Neural progenitor cell (in vitro differentiated cells): ENCODE data around the gene SEC62.

ENCODE experiments used
- EZH2 ChIP-seq: fragments of 200-600 bp; sonication (generic); IDR thresholded peaks from 2 replicates; pipeline ENCODE4 v1.6.1; 2017; ENCODE audit warnings: antibody characterized with exemption, mild to moderate bottlenecking, moderate library complexity
- TF ChIP-seq, protein P1 (sequence below): fragments of 200-600 bp; sonication (generic); IDR thresholded peaks from 2 replicates; pipeline ENCODE4 v1.5.1; 2017; ENCODE audit warnings: antibody characterized with exemption, mild to moderate bottlenecking

DNA sequence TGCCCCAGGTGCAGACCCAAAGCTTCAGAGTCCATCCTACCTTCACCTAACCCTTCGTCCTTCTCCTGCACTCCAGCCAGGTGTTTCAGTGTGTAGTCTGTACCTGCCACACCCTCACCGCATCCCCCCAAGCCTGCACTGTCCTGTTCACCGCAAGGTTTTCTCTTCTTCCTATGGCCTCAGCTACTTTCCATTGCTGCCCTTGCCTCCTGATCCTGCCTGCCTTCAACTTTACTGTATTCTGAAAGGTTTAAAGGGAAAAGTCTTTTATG lies 80.5 kb downstream of the SEC62 start:
- TF ChIP-seq, protein P1, sequence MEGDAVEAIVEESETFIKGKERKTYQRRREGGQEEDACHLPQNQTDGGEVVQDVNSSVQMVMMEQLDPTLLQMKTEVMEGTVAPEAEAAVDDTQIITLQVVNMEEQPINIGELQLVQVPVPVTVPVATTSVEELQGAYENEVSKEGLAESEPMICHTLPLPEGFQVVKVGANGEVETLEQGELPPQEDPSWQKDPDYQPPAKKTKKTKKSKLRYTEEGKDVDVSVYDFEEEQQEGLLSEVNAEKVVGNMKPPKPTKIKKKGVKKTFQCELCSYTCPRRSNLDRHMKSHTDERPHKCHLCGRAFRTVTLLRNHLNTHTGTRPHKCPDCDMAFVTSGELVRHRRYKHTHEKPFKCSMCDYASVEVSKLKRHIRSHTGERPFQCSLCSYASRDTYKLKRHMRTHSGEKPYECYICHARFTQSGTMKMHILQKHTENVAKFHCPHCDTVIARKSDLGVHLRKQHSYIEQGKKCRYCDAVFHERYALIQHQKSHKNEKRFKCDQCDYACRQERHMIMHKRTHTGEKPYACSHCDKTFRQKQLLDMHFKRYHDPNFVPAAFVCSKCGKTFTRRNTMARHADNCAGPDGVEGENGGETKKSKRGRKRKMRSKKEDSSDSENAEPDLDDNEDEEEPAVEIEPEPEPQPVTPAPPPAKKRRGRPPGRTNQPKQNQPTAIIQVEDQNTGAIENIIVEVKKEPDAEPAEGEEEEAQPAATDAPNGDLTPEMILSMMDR, result no peak
- TF ChIP-seq EZH2, result no peak
